ENCODE results near the gene PALB2.

PALB2 gene

GRCh38 chr16:23580391-23580790, 60.7 kb downstream of the PALB2 start:
- no peak for DNase-seq

- DNase-seq, result no peak
Measured at GRCh38 chr16:23579371-23579770, 61.7 kb downstream of the PALB2 start.

- no peak for DNase-seq
Measured at GRCh38 chr16:23578101-23578830, 62.8 kb downstream of the PALB2 start.

- DNase-seq, result no peak
Measured at GRCh38 chr16:23577493-23577892, 63.6 kb downstream of the PALB2 start.

- no peak for DNase-seq
Measured at GRCh38 chr16:23575834-23576233, 65.3 kb downstream of the PALB2 start.

- no peak for DNase-seq
Measured at GRCh38 chr16:23573817-23574216, 67.3 kb downstream of the PALB2 start.

GRCh38 chr16:23572394-23572793, 68.7 kb downstream of the PALB2 start:
- no peak for DNase-seq

GRCh38 chr16:23571895-23572294, 69.2 kb downstream of the PALB2 start:
- no peak for DNase-seq

GRCh38 chr16:23570992-23571632, 70.0 kb downstream of the PALB2 start:
- DNase-seq, result no peak

- no peak for DNase-seq
Measured at GRCh38 chr16:23567602-23568001, 73.5 kb downstream of the PALB2 start.

- DNase-seq, result no peak
Measured at GRCh38 chr16:23566724-23567123, 74.4 kb downstream of the PALB2 start.

GRCh38 chr16:23564575-23565363, 76.3 kb downstream of the PALB2 start:
- DNase-seq, result no peak

GRCh38 chr16:23563186-23563585, 77.9 kb downstream of the PALB2 start:
- no peak for DNase-seq

GRCh38 chr16:23562505-23562904, 78.6 kb downstream of the PALB2 start:
- DNase-seq, result no peak

- DNase-seq, result no peak
Measured at GRCh38 chr16:23561586-23561985, 79.5 kb downstream of the PALB2 start.

GRCh38 chr16:23557779-23558702, 83.1 kb downstream of the PALB2 start:
- peak; percentile 17 for DNase-seq

GRCh38 chr16:23556881-23557778, 84.0 kb downstream of the PALB2 start, which contains the start of the genes EARS2 and UBFD1:
TSS of gene EARS2 (minus strand) at chr16:23557350. CDS start at chr16:23557343, 7 bp downstream.
TSS of gene UBFD1 (plus strand) at chr16:23557727. CDS start at chr16:23557743, 16 bp downstream.
- peak; percentile 99 for DNase-seq

- DNase-seq, result no peak
Measured at GRCh38 chr16:23554536-23554935, 86.6 kb downstream of the PALB2 start.

All from NCI-H510A (cell line).